ENCODE data around the gene DNAJC24.

GRCh38 chr11:31375879-31376278 lies 6.2 kb downstream of the DNAJC24 start:
- TF ChIP-seq CTCF (IDR thresholded peaks at IDR 0.05; ENCODE audit: low read depth, low read length, missing input control): no peak
- TF ChIP-seq REST (IDR thresholded peaks at IDR 0.05): no peak
